ENCODE results near the gene SGMS1.

SGMS1 gene

GRCh38 chr10:50542871-50543270 lies 80.9 kb downstream of the SGMS1 start:
- no peak for DNase-seq (ENCODE audit: low read depth)
- H3K4me3 ChIP-seq (ENCODE audit: low read depth, low read length): no peak overlapping the region
- no peak for TF ChIP-seq CTCF (IDR thresholded peaks at IDR 0.05; ENCODE audit: low read depth, low read length, missing control alignments)

GRCh38 chr10:50541921-50542320 lies 81.8 kb downstream of the SGMS1 start:
- H3K4me3 ChIP-seq (ENCODE audit: low read depth, low read length): peak overlapping the region; percentile 46; the same call in 1 of the 2 replicates
- no peak for DNase-seq (ENCODE audit: low read depth)

GRCh38 chr10:50541317-50541716 lies 82.4 kb downstream of the SGMS1 start:
- H3K4me3 ChIP-seq (ENCODE audit: low read depth, low read length): peak overlapping the region; percentile 46
- TF ChIP-seq CTCF (IDR thresholded peaks at IDR 0.05; ENCODE audit: low read depth, low read length, missing control alignments): no peak
- no peak for DNase-seq (ENCODE audit: low read depth)

More at GRCh38 chr10:50541921-50542320, 81.8 kb downstream of the SGMS1 start:
- TF ChIP-seq CTCF (IDR thresholded peaks at IDR 0.05; ENCODE audit: low read depth, low read length, missing control alignments): no peak

GRCh38 chr10:50540826-50541122 lies 83.0 kb downstream of the SGMS1 start:
- TF ChIP-seq CTCF (IDR thresholded peaks at IDR 0.05; ENCODE audit: low read depth, low read length, missing control alignments): no peak
- H3K4me3 ChIP-seq (ENCODE audit: low read depth, low read length): peak overlapping the region; percentile 40
- DNase-seq (ENCODE audit: low read depth): no peak

- DNase-seq (ENCODE audit: low read depth): no peak
- peak overlapping the region; percentile 40 for H3K4me3 ChIP-seq (ENCODE audit: low read depth, low read length)
- TF ChIP-seq CTCF (IDR thresholded peaks at IDR 0.05; ENCODE audit: low read depth, low read length, missing control alignments): no peak
Observed at GRCh38 chr10:50540069-50540825, 83.5 kb downstream of the SGMS1 start.

GRCh38 chr10:50538555-50539398 lies 85.0 kb downstream of the SGMS1 start:
- DNase-seq (ENCODE audit: low read depth): no peak
- TF ChIP-seq CTCF (IDR thresholded peaks at IDR 0.05; ENCODE audit: low read depth, low read length, missing control alignments): no peak
- H3K4me3 ChIP-seq (ENCODE audit: low read depth, low read length): no peak overlapping the region
